Duodenal mucosa (tissue), 2 donors: Measurements from ENCODE around the gene ECM2.

Experiments used
- H3K27ac ChIP-seq: one replicate; pipeline ENCODE4 v1.7.0; 2013; ENCODE audit warnings: low read depth, low read length
- H3K27me3 ChIP-seq, 2 donors: one replicate each; pipeline ENCODE4 v1.7.0; 2013; ENCODE audit warnings: low read length in 2 of 2, control low read depth in 1 of 2; ENCODE audit not compliant: insufficient read depth in 2 of 2, control insufficient read depth in 1 of 2
- H3K36me3 ChIP-seq, 2 donors: one replicate each; pipeline ENCODE4 v1.7.0; 2013; ENCODE audit warnings: low read length in 2 of 2, control low read depth in 1 of 2; ENCODE audit not compliant: insufficient read depth in 2 of 2, control insufficient read depth in 1 of 2
- H3K4me1 ChIP-seq, 2 donors: one replicate each; pipeline ENCODE4 v1.7.0; 2013; ENCODE audit warnings: low read length in 2 of 2, control low read depth in 1 of 2; ENCODE audit not compliant: insufficient read depth in 2 of 2, control insufficient read depth in 1 of 2
- H3K4me3 ChIP-seq, 2 donors: one replicate each; pipeline ENCODE4 v1.7.0; 2013; ENCODE audit warnings: low read length in 2 of 2, low read depth in 1 of 2
- H3K9ac ChIP-seq, 2 donors: one replicate each; pipeline ENCODE4 v1.7.0; 2013; ENCODE audit warnings: low read length in 2 of 2, low read depth in 1 of 2
- H3K9me3 ChIP-seq, 2 donors: one replicate each; pipeline ENCODE4 v1.7.0; 2013; ENCODE audit warnings: low read length in 2 of 2, control low read depth in 1 of 2; ENCODE audit not compliant: control insufficient read depth in 1 of 2

The ECM2 gene

DNA sequence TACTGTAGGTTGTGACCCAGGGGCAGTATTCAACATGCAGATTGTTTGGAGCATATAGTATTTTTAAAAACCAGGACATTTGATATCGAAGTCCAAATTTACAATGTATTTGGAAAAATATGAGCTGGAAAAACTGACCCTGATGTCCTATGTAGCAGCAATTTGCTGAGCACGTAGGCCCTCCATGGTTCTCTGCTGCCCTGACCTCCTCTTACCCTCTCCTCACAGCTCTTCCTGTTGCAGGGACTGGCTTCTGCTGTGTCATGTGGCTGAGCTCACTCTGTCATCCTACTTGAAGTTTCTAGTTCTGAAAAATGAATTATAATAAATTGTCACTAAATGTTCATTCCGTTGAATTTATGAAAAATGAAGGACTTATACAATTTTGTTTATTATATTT lies 49.4 kb downstream of the ECM2 start:
- Histone ChIP-seq H3K9ac (no peak overlapping the region), H3K27me3 (no peaks in the 10 kb centered on the region), H3K27ac (no peak overlapping the region), H3K9me3 (no peaks in the 10 kb centered on the region), H3K36me3 (no peaks in the 10 kb centered on the region), H3K4me3 (no peak overlapping the region), H3K4me1 (peaks cover 0 to under 1% of the 10 kb centered on the region in 2 donors)

DNA sequence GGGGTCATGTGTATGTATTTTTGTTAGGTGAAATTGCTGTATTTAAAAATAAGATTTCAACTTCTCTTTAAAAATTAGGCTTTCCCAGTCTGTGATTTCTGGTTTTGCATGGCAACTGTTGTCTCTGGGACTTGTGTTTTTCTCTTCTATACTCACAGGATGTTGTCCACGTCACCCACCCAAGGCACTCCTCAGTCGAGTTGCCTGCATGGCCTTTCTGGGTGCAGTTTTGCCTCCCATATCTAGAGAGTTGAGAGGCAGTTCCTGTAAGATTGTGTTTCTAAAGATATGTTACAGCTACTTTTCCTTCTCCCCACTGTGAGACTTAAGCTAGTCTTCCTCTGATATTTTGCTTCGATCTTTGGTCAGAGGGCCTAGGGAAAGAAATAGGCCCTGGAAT lies 51.2 kb downstream of the ECM2 start:
- Histone ChIP-seq H3K4me1 (peaks cover 4 to 10% of the 10 kb centered on the region in 2 donors), H3K9me3 (no peaks in the 10 kb centered on the region), H3K36me3 (no peaks in the 10 kb centered on the region), H3K4me3 (no peak overlapping the region), H3K27me3 (no peaks in the 10 kb centered on the region), H3K27ac (no peak overlapping the region), H3K9ac (no peak overlapping the region)

DNA sequence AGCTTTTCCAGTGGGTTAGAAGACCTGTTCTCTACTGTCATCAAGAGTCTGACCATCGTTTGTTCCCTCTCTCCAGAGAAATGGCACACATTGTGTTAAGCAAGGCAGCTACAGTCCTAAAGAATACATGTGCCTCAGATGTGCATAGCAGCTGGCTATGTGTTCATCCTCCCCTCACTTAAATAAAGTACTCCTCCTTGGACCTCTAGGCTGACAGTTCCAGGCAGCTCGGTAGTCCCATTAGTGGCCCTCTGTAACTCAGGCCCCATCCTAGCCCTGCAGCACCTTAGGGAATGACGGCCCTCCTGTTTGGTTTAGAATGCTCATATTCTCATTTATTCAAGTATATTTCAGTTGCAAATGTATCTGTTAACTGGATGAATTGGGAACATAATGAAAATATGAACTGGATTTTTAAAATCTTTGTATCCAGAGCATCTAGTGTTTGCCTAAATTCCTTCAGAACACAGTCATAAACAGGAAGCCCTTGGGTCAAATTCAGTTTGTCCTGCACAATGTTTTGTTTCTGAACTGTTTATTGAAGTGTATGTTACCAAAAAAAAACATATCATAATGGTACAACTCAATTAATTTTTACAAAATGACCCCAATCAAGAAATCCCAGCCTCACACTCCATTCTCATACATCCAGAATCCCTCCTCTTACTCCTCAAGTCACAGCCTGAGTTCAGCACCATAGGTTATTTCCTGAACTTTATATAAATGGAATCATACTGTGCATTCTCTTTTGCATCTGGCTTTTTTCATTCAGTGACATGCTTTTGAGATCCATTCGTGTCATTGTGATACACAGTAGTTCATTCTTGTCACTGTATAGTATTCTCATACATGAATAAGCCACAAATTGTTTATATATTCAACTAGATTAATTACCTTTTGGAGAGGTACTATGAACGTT lies 51.9 kb downstream of the ECM2 start:
- H3K9ac ChIP-seq = no peak overlapping the region

DNA sequence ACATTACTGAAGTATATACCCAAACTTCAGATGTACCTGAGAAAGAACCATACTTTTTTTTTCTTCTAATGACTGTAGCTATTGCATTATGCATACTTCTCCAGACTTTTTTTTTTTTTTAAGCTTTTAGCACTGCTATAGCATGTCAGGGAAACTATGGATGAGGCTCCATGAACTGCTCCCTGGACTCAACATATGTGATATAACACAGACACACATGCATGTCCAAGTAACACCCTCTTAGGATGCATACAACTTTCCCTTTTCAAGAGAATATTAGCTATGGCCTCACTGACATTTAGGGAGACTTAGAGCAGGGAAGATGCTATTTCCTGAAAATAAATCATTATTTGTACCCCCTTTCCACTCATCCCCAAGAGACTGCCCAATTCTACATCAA lies 53.0 kb downstream of the ECM2 start:
- no peak overlapping the region for H3K9ac ChIP-seq
- no peaks in the 10 kb centered on the region for H3K36me3 ChIP-seq
- H3K27me3 ChIP-seq = no peaks in the 10 kb centered on the region
- peaks cover 4 to 10% of the 10 kb centered on the region in 2 donors for H3K4me1 ChIP-seq
- H3K9me3 ChIP-seq = no peaks in the 10 kb centered on the region
- no peak overlapping the region for H3K4me3 ChIP-seq
- no peak overlapping the region for H3K27ac ChIP-seq

More for the DNA sequence above, 51.9 kb downstream of the ECM2 start:
- Histone ChIP-seq H3K4me1 (peaks cover 4 to 10% of the 10 kb centered on the region in 2 donors), H3K27ac (no peak overlapping the region), H3K4me3 (no peak overlapping the region), H3K36me3 (no peaks in the 10 kb centered on the region), H3K27me3 (no peaks in the 10 kb centered on the region), H3K9me3 (no peaks in the 10 kb centered on the region)

DNA sequence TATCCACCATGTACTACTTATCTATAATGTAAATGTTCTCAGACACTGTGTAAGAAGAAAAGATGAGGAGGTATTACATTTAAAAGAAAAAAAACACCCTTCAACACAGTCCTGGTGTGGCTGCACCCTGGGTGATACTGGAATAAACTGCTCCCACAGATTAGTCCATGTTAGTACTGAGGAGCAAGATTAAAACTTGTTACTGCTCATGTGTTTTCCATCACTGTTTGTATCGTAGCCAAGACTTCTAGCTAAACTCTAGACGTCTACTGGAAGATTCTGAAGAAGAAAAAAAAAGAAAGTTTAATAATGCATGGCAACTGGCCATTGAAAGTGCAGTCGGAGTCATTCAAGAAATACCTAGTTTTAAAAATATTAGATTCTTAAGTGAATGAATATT lies 53.5 kb downstream of the ECM2 start, which contains the start of gene ASPN:
ASPN (minus strand) TSS at position 178 of the 400 bp plus-strand sequence.
- Histone ChIP-seq H3K9me3 (no peaks in the 10 kb centered on the region), H3K27me3 (no peaks in the 10 kb centered on the region), H3K27ac (no peak within 1 kb of the TSS), H3K4me3 (no peak within 1 kb of the TSS), H3K9ac (no peak within 1 kb of the TSS), H3K36me3 (no peaks in the 10 kb centered on the region), H3K4me1 (peaks cover 4 to 10% of the 10 kb centered on the region in 2 donors)

DNA sequence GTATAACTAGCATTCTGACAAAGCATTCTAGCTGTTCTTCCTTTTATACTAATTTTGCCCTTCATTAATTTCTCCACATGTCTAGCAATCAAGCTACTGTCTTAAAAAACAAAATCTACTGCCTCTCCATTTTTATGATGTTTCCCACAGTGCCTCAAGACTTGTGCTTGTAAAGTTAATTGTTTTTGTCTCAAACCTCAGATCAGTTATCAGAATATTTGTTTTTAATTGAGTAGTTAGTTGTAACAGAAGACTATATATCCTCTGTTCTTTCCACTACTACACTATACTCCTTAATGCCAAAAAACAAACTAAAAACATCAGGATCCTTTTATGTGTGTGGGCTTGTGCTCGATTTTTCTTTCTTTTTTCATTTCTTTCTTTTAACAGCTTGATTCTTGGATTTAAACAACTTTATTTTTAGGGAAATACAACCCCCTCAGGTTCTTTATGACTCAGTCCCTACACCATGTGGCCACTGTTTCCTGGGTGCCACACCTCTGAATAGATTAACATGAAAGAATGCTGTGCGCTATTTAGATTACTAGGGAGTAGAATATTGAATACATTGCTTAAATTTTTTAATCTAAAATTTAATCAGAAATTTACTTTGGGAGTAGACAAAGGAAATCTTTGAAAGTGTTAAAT lies 54.7 kb downstream of the ECM2 start:
- H3K27me3 ChIP-seq = no peaks in the 10 kb centered on the region
- no peaks in the 10 kb centered on the region for H3K9me3 ChIP-seq
- H3K4me1 ChIP-seq = peaks cover 4 to 10% of the 10 kb centered on the region in 2 donors
- peak overlapping the region; percentile 39 for H3K27ac ChIP-seq
- H3K36me3 ChIP-seq = no peaks in the 10 kb centered on the region
- peak overlapping the region; percentile 23 to 25 for H3K4me3 ChIP-seq
- H3K9ac ChIP-seq = peak overlapping the region in 1 of 2 donors; percentile 35

DNA sequence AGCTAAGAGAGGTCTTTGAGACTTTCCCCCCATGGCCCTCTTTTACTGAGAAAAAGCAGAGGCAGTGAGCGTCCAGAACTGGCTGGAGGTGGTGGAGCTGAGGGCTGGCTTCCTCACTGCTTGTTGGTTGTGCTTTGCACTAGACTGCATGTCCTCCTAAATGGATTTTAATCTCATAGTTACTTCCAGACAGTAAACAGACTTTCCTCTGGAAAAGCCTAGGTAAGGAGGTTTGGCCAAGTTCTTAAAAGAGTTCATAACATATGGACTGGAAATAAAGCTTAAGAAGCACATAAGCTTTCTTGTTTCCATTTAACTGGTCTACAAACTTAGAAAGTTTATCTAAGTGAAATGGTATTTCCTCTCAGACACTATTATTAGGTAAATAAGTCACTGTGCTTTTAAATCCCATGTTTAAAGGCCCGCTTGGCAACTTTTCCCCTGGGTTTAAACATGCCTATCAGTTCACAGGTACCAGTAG lies 55.5 kb downstream of the ECM2 start:
- peak overlapping the region in 1 of 2 donors; percentile 23 for H3K4me3 ChIP-seq
- H3K4me1 ChIP-seq = peaks cover 4 to 10% of the 10 kb centered on the region in 2 donors
- H3K27me3 ChIP-seq = no peaks in the 10 kb centered on the region
- H3K9me3 ChIP-seq = no peaks in the 10 kb centered on the region
- no peak overlapping the region for H3K9ac ChIP-seq
- no peaks in the 10 kb centered on the region for H3K36me3 ChIP-seq
- peak overlapping the region; percentile 39 for H3K27ac ChIP-seq

DNA sequence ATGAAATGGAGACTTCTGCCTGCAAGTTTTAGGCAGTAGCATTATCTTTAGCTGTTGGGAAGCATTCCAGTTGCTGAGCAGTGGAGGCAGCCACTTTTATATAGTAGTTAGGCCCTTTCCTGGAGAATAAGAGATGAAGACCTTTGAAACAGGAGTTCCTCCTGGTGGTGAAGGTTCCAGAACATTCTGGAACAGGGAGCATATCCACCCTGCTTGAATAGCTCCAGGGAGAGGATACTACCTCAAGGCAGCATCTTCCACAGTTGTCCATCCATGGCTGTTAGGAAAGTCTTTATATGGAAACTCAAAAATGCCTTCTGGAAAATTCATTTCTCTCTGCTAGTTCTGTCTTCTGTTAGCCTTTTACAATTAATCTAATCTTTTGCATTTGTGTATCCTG lies 56.4 kb downstream of the ECM2 start:
- Histone ChIP-seq H3K27me3 (no peaks in the 10 kb centered on the region), H3K36me3 (no peaks in the 10 kb centered on the region), H3K9ac (no peak overlapping the region), H3K4me3 (no peak overlapping the region), H3K27ac (no peak overlapping the region), H3K9me3 (no peaks in the 10 kb centered on the region), H3K4me1 (peaks cover 4 to 10% of the 10 kb centered on the region in 2 donors)

DNA sequence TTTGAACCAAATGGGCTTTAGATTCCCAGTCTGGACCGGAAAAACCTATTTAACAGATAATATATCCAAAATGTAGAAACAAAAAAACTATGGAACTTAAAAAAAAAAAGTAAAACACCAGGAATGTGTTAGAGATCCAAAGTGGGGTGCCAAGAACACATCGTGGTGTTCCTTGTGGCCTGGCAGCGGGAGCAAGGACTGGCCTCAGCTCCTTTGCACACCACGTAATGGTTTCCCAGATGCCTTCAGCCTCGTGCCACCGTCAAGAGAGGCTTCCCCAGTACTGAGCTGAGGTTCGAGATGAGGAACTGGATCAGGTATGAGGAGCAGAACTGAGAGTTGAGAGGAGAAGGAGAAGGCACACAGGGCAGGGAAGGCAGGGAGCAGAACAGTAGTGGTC lies 57.0 kb downstream of the ECM2 start:
- Histone ChIP-seq H3K27me3 (no peaks in the 10 kb centered on the region), H3K9me3 (no peaks in the 10 kb centered on the region), H3K4me1 (peaks cover 4 to 10% of the 10 kb centered on the region in 2 donors), H3K36me3 (no peaks in the 10 kb centered on the region), H3K9ac (no peak overlapping the region), H3K4me3 (no peak overlapping the region), H3K27ac (no peak overlapping the region)

DNA sequence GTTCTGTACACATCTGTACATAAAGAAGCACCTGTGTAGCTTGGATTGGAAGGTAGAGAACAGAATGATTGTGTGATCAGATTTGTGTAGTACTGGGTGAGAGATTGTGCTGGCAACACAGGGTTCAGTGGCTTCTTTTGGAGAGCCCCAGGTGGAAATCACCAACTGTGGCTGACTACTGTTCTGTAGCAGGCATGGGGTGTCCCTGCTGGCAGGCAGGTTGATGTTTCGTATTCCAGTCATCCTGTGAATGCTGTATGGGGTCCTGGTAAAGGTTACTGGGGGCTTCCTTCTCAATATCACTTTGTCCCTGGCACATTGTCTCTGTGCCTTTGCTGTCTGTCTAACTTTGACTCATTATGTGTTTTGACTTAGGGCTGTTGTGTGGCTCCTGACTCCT lies 58.8 kb downstream of the ECM2 start:
- Histone ChIP-seq H3K27ac (no peak overlapping the region), H3K9ac (no peak overlapping the region), H3K4me1 (peaks cover 4 to 10% of the 10 kb centered on the region in 2 donors), H3K4me3 (no peak overlapping the region), H3K27me3 (no peaks in the 10 kb centered on the region), H3K9me3 (no peaks in the 10 kb centered on the region), H3K36me3 (no peaks in the 10 kb centered on the region)
